ENCODE measurements around the gene RASAL2.
"Not testable (repeated sequence)": the region's sequence is repeated elsewhere in the genome, so short reads cannot be mapped to it uniquely, and the experiment has no call there.

RASAL2 gene

DNA sequence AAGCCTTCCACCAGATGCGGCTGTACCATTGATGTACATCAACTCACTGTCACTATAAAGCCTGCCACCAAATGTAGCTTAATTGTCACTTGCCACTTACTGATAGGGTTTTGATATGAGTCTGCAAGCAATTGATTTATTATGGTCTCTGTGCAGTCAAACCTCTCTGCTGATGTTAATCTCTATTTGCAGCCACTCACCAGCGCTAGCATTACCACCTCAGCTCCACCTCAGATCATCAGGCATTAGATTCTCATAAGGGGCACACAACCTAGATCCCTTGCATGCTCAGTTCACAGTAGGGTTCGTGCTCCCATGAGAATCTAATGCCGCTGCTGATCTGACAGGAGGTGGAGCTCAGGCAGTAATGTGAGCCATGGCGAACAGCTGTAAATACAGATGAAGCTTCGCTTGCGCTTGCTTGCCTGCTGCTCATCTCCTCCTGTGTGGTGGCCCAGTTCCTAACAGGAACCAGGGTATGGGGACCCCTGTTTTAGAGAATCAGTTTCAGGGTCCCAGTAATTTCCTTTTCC lies 26.7 kb downstream of the RASAL2 start:
- DNase-seq = not testable (repeated sequence)

DNA sequence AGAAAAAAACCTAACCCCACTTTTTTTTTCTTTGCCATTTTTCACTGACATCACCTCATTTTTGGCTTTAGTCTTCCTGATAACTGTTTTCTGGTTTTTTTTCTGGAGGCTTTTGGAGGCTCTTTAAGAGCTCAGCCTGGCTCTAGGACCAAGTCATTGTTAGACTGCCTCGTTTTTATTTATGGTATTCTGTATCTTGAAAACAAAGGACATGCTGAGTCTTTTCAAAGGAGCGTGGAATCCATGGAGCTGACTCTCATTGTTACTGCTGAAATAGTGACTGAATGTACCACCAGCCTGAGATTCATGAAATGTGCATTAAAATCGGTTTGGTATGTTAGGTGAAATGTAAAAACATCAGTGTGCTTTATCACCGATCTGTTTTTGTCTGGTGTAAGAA lies 28.0 kb downstream of the RASAL2 start:
- no peak for DNase-seq

DNA sequence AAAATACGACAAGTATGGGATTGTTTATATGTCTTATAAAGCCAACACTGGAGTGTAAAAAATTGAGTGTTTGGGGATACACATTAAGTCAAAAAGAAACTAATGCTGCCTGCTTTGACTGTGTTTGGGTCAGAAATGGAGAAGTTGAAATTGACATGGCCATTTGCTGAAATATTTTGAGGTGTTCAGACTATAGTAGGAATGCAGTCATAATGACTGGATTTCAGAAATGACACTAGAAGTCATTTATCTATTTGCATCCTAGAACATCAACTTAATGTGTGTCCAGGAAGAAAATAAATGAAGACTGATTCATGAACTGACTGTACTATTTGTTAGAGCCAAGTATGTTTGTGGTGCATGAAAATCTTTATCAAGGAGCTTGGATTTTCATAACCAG lies 28.4 kb downstream of the RASAL2 start:
- DNase-seq = no peak

DNA sequence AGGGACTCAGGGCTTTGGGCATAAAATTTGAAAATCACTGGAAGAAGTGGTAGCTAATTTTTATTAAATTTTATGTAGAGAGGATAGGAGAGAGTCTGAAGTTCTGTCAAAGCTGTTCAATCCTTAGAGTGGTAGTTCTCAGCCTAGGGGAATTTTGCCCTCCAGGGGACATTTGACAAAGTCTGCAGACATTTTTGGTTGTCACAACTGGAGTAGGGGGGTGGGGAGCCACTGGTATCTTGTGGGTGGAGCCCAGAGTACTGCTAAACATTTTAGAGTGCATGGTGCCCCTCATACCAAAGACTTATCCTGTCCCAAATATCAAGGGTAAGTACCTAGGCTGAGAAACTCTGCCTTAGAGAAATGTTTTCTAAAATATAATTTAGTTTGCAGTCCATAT lies 30.2 kb downstream of the RASAL2 start:
- DNase-seq = no peak

DNA sequence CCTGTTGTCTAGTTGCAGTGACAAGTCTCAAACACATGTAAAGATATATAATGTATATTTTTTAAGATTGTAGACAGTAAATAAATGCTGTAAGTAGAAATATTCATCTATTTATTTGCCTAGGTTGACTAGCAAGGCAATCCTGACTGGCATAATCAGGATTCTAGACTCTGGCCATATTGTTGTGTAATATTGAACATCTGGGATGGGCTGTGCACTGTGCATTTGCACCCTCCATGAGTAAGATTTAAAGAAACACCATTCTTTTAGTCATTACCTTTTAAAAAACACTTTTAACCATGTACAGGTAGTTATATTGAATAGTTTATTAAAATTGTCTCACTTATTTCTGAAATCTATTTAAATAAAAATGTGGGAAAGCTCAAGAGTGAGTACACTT lies 32.4 kb downstream of the RASAL2 start:
- DNase-seq = no peak

DNA sequence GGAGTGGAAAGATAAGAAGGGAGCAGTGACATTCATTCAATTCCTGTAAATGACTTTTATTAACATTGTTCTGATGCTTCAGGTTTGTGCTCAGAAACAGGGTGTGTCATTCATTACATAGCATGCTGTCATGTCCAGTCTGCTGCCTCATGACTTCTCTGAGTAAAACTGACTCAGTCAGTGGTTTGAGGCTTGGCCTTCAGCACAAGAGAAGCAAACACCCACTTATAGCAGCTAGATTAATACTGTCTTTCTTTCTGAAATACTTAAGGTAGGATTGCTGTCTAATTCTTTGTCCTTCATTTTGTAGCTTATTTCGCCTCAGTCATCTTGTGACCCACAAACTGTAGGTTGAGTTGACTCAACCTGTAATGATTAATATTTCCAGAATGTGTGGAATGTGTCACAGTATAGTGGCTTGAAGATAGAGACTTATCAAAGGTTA lies 32.9 kb downstream of the RASAL2 start:
- DNase-seq = no peak

DNA sequence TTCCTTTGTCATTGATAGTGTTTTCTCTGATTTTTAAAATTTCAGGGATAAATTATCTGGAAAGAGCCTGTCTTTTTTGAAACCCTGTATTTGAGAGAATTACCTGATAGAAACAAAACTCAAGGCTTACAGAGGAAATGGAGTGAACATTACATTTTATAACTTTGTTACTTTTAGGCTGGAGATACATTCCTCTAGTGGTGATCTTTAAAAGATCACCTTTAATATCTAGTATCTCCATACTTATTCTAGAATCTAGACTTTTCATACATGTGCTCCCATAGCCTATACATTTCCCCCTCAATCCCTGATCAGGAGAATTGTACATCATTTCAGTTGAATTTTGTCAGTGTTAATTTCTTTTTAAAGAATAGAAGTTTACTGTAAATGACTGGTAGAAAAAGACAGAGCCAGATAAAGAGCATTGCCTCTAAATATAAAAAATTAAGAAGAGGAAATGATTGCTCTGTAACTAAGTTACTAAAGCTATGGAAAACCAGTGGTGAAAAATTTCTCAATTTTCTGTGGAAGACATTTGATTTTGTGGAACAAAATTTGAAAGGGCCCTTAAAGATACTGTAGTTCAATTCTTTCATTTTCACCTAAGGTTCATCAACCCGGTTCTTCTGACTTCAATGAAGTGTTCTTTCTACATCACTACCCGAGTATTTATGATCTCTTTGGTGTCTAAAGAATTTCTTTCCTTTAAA lies 33.7 kb downstream of the RASAL2 start:
- no peak for DNase-seq

DNA sequence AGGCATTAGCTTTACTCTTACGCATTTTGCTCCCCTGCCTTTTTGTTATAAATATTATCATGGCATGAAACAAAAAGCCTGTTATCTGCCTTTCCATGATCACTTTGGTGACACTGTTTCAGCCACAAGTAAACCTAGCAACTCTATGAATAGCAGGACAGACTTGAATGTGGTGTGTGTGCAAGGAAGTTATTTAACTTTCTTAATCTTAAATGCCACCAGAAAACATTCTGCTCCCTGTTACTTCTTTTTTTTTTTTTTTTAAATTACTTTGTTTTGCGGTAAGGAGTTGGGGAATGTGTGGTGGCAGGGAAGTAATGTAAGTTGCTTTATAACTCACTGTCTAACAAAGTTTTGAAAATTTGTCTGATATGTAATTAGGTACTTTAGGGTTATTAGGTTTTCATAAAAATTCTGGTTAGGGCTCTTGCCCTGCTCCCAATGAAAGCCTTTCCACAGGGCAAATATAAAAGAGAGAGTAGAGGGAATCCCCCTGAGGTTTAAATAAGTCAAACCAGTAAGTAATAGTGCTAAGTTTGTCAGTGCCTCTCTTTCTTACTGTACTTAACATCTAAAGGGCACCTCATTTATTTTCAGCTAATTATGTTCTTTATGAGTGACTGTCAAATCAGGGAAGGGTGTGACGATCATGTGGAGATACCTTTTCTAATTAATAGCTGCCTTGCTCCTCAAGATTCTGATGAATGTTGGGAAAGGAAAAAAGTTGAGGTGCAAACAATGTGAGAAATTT lies 39.5 kb downstream of the RASAL2 start:
- DNase-seq = no peak

DNA sequence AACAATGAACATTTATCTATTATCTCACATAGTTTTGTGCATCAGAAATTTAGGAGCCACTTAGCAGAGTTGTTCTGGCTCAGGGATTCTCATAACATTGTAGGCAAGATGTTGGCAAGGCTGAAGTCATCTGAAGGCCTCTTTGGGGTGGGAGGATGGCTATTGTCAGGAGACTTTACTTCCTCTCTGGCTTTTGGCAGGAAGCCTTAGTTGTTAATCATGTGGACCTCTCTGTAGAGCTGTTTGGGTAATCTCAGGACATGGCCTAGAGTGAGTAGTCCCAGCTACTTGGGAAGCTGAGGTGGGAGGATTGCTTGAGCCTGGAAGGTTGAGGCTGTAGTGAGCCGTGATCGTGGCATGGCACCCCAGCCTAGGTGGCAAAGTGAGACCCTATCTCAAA lies 40.2 kb downstream of the RASAL2 start:
- DNase-seq = no peak

DNA sequence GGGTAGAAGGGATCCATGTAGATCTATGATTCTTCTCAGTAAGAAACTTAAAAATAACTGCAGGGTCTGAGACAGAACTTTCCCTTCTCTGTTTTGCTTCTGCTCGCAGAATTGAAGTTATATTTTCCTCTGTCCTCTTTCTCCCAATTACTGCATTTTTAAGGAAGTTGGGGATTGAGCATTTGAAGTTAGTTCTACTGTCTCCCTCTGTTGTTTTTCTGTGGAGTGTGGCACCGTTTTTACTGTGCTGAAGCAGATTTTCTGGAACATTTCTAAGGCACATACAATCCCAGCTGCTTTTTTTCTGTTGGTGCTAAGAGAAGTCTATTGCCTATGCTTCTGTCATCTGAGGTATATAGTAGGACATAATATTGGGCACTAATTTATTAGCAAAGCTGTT lies 43.3 kb downstream of the RASAL2 start:
- DNase-seq = no peak

DNA sequence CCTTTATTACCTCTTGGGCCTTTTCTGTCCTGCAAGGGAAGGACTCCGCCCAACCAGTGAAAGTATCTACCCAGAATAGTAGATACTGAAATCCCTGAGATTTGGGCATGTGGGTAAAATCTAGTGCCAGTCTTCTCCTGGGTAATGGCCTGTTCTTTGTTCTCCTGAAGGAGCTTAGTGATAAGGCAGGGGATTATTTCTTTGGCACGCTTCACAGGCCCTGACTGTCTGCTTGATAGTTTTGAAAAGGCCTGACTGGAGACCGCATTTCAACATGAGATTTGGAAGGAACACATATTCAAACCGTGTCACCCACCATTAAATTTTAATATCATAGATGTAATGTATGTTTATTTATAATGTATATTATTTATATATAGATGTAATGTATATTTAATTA lies 48.9 kb downstream of the RASAL2 start:
- DNase-seq = no peak

DNA sequence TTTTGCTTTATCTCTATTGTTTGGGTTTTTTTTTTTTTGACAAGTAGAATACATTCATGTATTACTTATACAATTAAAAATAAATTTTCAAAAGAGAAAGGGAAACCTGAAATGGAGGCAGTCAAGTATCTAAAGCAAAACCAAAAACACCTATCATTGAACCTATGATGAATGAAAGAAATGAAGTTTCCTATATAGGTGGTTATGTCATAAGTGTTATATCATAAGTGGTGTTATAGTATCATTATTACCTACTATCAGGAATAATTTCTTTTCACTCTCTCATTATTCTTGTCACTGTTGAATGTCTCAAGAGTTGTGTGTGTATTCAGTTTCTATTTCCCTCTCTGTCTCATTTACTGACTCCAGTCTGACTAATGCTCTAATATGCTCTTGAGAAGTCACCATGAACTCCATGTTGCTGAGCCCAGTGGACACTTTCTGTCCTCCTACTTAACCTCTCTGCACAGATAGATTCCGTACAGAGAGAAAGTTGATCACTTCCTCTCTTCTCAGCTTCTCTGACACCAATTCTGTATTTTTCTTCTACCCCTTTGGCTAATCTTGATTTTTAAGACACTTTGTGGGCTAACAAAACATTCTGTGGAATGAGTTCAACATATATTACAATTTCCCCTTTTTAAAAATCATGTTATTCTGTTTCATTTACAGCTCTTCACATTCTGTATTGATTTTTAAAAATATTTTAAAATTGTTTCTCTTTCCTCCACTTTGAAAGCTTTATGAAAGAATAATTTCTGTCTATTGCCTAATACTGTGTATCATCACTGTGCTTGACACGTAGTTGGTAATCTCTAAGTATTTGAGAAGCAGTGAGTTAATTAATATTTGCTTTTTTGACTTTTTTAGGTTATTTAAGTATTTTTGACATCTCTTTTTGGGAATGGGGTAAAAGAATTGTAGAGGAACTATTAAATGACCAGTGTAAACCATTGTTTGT lies 50.1 kb downstream of the RASAL2 start:
- no peak for DNase-seq

DNA sequence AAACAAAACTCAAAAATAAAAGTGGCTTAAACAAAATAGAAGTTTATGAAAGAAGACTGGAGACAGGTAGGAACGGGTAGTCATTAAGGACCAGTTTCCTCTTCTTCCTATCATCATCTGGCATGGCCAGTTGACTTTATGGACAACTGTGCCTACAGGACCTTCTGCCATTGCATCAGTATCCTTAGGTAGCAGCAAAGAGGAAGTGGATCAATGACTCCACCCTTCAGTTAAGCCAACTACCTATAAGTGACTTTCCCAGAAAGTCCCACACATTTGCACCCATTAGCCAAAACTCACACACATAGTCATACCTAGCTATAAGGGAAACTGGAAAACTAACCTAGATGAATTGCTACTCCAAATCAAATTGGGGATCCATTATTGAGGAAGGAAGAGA lies 51.7 kb downstream of the RASAL2 start:
- DNase-seq = no peak

DNA sequence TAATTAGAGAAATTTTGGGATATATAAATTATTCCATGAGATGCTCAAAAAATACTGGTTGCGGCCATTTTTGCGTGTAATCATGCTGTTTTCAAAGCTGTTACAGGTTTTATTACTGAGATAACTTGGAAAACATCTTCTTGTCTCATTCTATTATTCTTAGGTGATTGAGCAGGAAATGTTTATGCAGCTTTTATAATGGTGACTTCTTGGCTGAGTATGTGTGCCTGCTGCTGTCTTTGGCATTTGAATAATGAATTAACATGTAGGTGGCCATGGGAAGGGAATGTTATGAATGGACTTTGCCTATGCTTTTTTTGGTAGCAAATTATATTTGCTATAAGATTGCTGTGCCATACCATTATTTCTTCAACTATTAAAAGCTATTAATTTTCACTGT lies 52.5 kb downstream of the RASAL2 start:
- DNase-seq = no peak

DNA sequence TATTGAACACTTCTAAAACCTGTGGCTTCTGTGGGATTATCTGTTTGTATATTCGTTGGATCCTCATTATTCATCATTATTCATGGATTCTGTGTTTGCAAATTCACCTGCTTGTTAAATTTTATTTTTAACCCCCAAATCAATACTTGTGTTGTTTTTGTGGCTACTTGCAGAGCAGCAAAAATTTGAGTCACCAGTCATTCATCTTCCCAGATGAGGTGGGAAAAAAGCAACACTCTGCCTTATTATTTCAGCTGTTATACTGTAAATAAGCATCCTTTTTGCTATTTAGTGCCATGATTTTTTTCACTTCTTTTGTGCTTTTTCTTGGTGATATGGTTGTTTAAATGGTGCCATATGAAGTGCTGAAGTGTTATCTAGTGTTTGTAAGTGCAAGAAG lies 56.7 kb downstream of the RASAL2 start:
- no peak for DNase-seq

DNA sequence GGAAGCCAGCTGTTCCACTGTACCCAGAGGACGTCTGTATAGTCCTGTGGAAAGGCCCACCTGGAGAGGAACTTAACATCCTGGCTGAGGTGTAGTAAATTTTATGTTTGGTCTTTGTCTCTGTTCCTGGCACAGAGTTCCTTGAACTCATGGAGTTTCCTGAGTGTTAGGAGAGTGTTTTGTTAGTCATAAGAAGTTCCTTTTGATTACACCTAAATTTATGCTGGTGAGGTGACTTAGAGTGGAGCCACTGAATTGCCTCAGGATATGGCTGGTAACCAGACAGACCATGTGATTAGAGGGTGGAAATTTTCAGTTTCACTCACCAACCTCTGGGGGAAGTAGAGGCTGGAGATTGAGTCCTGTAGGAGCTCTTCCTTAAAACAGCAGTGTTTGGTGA lies 57.9 kb downstream of the RASAL2 start:
- no peak for DNase-seq

DNA sequence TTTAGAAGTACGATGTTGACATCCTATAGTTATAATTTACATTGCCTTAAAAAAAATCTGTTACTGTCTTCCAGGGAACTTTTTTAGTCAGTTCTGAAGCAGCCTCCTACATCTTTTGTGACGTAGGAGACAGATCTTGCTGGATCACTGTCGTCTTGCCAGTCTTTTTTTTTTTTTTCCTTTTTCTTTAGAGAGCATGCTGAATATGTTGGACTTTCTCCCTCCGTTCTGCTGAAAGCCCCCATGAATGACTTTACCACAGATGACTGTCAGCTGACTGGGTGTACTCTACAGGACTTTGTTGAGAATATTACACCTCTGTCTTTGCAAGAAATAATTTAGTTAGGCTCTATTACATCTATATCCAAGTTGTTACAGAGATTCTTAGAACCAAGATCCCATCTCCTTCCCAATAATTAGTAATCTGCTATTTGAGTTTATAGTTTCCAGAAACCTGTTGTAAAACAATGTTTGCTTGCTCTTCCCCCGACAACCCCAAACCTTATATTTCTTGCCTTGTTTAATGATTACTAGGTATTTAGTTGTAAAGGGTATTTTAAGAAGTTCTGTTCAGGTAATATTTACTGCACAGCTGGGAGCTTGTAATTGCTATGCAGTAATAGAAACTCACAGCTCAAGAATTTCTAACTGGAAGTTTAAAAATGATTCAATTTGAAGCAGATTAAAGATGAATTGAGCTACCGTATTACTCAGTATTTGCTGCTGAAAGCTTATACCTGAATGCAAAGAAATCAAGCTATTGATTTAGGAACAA lies 61.8 kb downstream of the RASAL2 start:
- DNase-seq = no peak

DNA sequence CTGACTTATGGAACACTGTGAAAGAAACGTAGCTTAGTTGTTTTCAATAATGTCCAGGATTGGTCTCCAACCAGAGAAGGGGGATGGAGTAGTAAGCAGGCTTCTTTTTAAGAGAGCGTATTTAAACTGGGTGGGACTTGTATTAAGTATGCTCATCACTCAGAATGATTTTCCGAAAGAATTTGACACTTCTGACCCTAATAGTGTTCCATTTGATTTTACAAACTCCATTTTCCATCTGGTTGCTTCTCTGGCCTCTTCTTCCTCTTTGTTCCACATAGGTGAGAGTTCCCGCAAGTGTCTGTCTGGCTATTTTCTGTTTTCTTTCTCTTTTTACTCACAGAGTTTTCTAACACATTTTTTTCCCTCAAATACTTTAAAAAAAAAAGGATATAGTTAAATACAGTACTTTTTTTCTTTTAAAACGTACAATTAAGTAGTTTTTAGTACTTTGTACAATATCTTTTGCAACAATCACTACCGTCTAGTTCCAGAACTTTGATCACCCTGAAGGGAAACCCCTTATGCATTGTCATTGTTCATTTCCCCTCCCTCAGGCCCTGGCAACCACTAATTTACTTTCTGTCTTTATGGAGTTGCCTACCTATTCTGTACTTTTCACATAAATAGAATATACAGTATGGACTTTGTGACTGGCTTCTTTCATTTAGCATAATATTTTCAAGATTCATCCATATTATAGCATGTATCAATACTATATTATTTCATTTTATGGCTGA lies 67.0 kb downstream of the RASAL2 start:
- no peak for DNase-seq

DNA sequence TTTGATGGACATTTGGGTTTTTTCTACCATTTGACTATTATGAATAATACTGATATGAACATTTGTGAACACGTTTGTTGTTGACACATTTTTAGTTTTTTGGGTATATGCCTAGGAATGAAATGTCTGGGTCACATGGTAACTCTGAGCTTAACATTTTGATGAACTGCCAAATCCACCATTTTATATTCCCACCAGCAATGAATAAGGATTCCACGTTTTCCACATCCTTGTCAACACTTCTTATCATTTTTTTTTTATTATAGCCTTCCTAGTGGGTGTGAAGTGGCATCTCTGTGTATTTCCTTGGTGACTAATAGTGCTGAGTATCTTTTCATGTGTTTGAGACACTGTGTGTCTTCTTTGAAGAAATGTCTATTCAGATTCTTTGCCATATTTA lies 67.6 kb downstream of the RASAL2 start:
- no peak for DNase-seq

DNA sequence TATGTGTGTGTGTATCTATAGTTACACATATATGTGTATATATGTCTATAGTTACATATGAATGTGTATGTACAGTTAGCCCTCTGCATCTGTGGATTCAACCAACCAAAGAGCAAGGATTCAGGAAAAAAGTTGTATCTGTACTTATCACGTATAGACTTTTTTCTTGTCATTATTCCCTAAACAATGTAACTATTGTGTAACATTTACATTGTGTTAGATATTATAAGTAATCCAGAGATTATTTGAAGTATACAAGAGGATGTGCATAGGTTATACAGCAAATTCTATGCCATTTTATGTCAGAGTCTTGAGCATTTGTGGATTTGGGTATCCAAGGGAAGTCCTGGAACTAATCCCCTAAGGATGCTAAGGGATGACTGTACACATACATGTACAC lies 71.3 kb downstream of the RASAL2 start:
- no peak for DNase-seq

DNA sequence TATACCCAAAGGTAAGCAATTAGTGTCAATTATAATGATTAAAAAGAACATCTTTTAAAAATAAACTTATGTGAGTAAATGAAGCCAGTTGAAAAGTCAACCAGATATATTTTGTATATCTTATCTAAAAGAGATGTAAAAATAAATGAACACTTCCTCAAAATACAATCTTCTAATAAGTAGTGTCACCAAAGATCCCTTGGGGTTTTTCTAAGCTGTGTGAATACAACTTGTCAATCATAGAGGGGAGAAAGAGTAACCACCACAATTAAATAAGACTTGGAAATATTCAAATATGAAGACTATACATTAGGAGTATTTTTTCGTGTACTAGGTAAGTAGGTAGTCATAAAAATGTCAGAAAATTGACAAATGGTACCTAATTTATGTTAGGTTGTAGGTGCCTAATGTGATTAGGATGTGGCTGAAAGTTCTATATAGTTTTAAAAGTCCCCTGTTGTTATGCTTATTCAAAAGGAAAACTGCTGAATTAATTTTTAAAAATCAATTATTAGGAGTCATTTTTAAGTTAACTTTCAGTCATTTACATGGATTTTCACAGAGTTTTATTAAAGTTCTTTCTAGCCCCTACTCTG lies 72.6 kb downstream of the RASAL2 start:
- DNase-seq = no peak

All from activated CD8-positive, alpha-beta memory T cell treated with anti-CD3 and anti-CD28 coated beads for 24 hours (primary cell).